Erythroblast (primary cell): ENCODE measurements around the gene CIPC.

Experiments used
- GATA1 ChIP-seq: IDR thresholded peaks from 2 replicates; pipeline ENCODE4 v1.6.1; 2011; ENCODE audit warnings: low read depth, mild to moderate bottlenecking, control low read depth, low read length, moderate library complexity
- POLR2A ChIP-seq: IDR thresholded peaks from 2 replicates; pipeline ENCODE4 v1.6.1; 2011; ENCODE audit warnings: mild to moderate bottlenecking, low read length

GRCh38 chr14:77116172-77116817 is 18.2 kb downstream of the CIPC start:
- TF ChIP-seq POLR2A (no peak), GATA1 (no peak)
